ENCODE measurements around the gene ARX.

Gene ARX

DNA sequence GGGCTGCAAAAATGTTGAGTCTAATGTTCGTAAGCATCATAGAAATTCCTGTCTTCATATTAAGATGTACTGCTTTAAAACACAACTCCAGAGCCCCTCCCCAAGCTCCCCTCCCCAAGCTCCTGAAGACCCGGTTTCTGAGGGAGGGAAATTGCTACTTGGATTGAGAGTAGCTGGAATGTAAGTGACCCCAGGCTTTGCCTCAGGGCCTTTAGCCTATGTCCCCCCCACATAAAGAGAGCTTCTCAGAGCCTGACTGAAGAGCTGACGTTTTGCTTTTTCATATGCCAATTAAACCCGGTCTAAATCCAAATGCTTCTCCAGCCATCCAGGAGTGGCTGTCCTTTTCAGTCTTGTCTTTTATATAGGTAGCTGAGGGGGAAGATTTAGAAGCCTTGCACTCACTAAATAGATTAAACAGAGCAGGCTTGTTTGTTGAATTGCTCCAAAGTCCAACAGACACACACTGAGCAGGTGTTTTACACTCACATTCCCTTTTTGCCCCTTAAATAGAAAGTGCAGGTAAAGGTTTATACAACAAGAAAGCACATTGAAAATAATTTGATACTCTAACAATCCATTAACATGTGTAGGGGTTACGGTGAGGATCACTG is 19.6 kb downstream of the ARX start:
- Histone ChIP-seq H3K4me1 (ENCODE audit: control insufficient read depth, insufficient read depth, low read length) (peaks cover 75% of the 10 kb centered on the region), H3K27ac (ENCODE audit: low read depth, low read length) (no peak overlapping the region), H3K9me3 (ENCODE audit: control insufficient read depth, insufficient read depth, low read depth, low read length) (no peaks in the 10 kb centered on the region), H3K27me3 (ENCODE audit: control insufficient read depth, insufficient read depth, low read length) (peaks cover 59% of the 10 kb centered on the region), H3K9ac (ENCODE audit: low read length) (peak overlapping the region; percentile 17), H3K4me3 (ENCODE audit: low read depth, low read length) (no peak overlapping the region), H3K36me3 (ENCODE audit: control insufficient read depth, insufficient read depth, low read length) (no peaks in the 10 kb centered on the region)

- no peak overlapping the region for H3K9ac ChIP-seq (ENCODE audit: low read length)
- H3K9me3 ChIP-seq (ENCODE audit: control insufficient read depth, insufficient read depth, low read depth, low read length), result no peaks in the 10 kb centered on the region
- no peaks in the 10 kb centered on the region for H3K36me3 ChIP-seq (ENCODE audit: control insufficient read depth, insufficient read depth, low read length)
- H3K4me3 ChIP-seq (ENCODE audit: low read depth, low read length), result no peak overlapping the region
- H3K27ac ChIP-seq (ENCODE audit: low read depth, low read length), result no peak overlapping the region
- peaks cover 60% of the 10 kb centered on the region for H3K4me1 ChIP-seq (ENCODE audit: control insufficient read depth, insufficient read depth, low read length)
- H3K27me3 ChIP-seq (ENCODE audit: control insufficient read depth, insufficient read depth, low read length), result peaks cover 37% of the 10 kb centered on the region
Measured at GRCh38 chrX:24993879-24994278, 21.9 kb downstream of the ARX start.

DNA sequence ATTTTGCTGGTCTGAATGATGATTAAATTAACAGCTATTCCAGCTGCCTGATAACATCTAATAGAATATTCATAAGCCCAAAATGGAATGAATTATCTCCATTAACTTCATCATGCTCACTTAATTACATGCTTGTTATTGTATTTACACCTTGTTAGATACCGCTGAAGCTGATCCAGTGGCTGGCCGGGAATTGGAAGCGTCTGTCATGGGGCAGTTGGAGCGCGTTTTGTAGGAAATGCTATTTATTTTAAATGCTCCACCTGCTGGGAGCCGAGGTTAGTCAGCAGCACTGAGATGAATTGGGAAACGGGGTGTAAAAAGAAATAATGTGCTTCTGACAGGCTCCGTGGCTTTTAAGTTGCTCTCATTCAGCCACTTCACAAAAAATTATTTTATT is 25.2 kb downstream of the ARX start:
- H3K27me3 ChIP-seq (ENCODE audit: control insufficient read depth, insufficient read depth, low read length), result peaks cover 13% of the 10 kb centered on the region; the same call in 1 of the 2 replicates
- H3K4me3 ChIP-seq (ENCODE audit: low read depth, low read length), result no peak overlapping the region
- 0 out of 2 replicates have a peak, but pooled peaks cover 12% of the 10 kb centered on the region for H3K36me3 ChIP-seq (ENCODE audit: control insufficient read depth, insufficient read depth, low read length)
- H3K9me3 ChIP-seq (ENCODE audit: control insufficient read depth, insufficient read depth, low read depth, low read length), result no peaks in the 10 kb centered on the region
- H3K27ac ChIP-seq (ENCODE audit: low read depth, low read length), result no peak overlapping the region
- no peak overlapping the region for H3K9ac ChIP-seq (ENCODE audit: low read length)
- H3K4me1 ChIP-seq (ENCODE audit: control insufficient read depth, insufficient read depth, low read length), result peaks cover 29% of the 10 kb centered on the region

DNA sequence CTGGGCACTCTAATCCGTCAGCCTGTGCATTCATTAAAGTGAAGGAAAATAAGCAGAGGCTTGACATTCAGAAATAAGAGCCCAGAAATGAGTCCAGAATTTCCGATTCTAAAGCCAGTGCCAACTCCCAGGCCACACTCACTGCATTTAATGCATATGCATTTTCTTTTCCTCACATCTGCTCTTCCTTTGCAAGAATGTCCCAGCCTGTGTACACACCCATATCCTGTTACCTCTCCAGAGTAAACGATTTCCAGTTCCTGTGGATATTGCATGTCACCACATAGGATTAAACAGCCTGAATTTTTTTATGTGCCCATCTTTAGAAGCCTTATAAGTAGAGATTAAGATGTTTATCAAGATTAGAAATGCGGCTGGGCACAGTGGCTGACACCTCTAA is 27.5 kb downstream of the ARX start:
- H3K27me3 ChIP-seq (ENCODE audit: control insufficient read depth, insufficient read depth, low read length), result peaks cover 1% of the 10 kb centered on the region; the same call in 1 of the 2 replicates
- no peaks in the 10 kb centered on the region for H3K9me3 ChIP-seq (ENCODE audit: control insufficient read depth, insufficient read depth, low read depth, low read length)
- no peak overlapping the region for H3K4me3 ChIP-seq (ENCODE audit: low read depth, low read length)
- no peak overlapping the region for H3K27ac ChIP-seq (ENCODE audit: low read depth, low read length)
- H3K4me1 ChIP-seq (ENCODE audit: control insufficient read depth, insufficient read depth, low read length), result peaks cover 11% of the 10 kb centered on the region
- no peak overlapping the region for H3K9ac ChIP-seq (ENCODE audit: low read length)
- H3K36me3 ChIP-seq (ENCODE audit: control insufficient read depth, insufficient read depth, low read length), result 0 out of 2 replicates have a peak, but pooled peaks cover 12% of the 10 kb centered on the region

DNA sequence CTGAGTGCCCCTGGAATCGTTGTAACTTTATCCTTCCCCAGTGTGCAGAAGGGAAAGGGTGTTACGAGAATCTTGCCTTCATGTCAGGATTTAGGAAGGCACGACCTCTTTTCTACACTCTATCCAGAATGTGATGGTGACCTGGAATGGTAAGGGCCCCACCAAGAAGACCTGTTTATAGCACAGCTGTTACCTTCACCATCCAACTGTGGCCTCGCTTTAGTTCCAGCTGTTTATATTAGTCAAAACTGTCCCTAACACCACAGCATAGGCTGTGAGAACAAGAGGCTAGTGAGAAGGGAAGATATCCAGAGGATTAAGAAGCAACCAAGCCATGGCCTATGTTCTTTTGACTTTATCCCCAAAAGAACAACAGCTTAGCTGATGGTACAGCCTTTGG is 28.0 kb downstream of the ARX start:
- Histone ChIP-seq H3K27me3 (ENCODE audit: control insufficient read depth, insufficient read depth, low read length) (no peaks in the 10 kb centered on the region; the same call in 1 of the 2 replicates), H3K9ac (ENCODE audit: low read length) (no peak overlapping the region)

GRCh38 chrX:24985120-24985519 is 30.6 kb downstream of the ARX start:
- Histone ChIP-seq H3K27me3 (ENCODE audit: control insufficient read depth, insufficient read depth, low read length) (no peaks in the 10 kb centered on the region; the same call in 1 of the 2 replicates), H3K9ac (ENCODE audit: low read length) (no peak overlapping the region), H3K4me1 (ENCODE audit: control insufficient read depth, insufficient read depth, low read length) (peaks cover under 1% of the 10 kb centered on the region)

More for the DNA sequence above, 28.0 kb downstream of the ARX start:
- no peaks in the 10 kb centered on the region for H3K9me3 ChIP-seq (ENCODE audit: control insufficient read depth, insufficient read depth, low read depth, low read length)
- H3K27ac ChIP-seq (ENCODE audit: low read depth, low read length), result no peak overlapping the region
- H3K4me1 ChIP-seq (ENCODE audit: control insufficient read depth, insufficient read depth, low read length), result peaks cover 7% of the 10 kb centered on the region
- H3K4me3 ChIP-seq (ENCODE audit: low read depth, low read length), result no peak overlapping the region
- 0 out of 2 replicates have a peak, but pooled peaks cover 12% of the 10 kb centered on the region for H3K36me3 ChIP-seq (ENCODE audit: control insufficient read depth, insufficient read depth, low read length)

GRCh38 chrX:24983931-24984330 is 31.8 kb downstream of the ARX start:
- no peaks in the 10 kb centered on the region; the same call in 1 of the 2 replicates for H3K27me3 ChIP-seq (ENCODE audit: control insufficient read depth, insufficient read depth, low read length)
- H3K9ac ChIP-seq (ENCODE audit: low read length), result no peak overlapping the region
- H3K9me3 ChIP-seq (ENCODE audit: control insufficient read depth, insufficient read depth, low read depth, low read length), result no peaks in the 10 kb centered on the region
- no peaks in the 10 kb centered on the region for H3K4me1 ChIP-seq (ENCODE audit: control insufficient read depth, insufficient read depth, low read length)
- no peak overlapping the region for H3K27ac ChIP-seq (ENCODE audit: low read depth, low read length)
- 0 out of 2 replicates have a peak, but pooled peaks cover 12% of the 10 kb centered on the region for H3K36me3 ChIP-seq (ENCODE audit: control insufficient read depth, insufficient read depth, low read length)
- no peak overlapping the region for H3K4me3 ChIP-seq (ENCODE audit: low read depth, low read length)

More at GRCh38 chrX:24985120-24985519, 30.6 kb downstream of the ARX start:
- H3K27ac ChIP-seq (ENCODE audit: low read depth, low read length), result no peak overlapping the region
- H3K36me3 ChIP-seq (ENCODE audit: control insufficient read depth, insufficient read depth, low read length), result 0 out of 2 replicates have a peak, but pooled peaks cover 12% of the 10 kb centered on the region
- H3K9me3 ChIP-seq (ENCODE audit: control insufficient read depth, insufficient read depth, low read depth, low read length), result no peaks in the 10 kb centered on the region
- no peak overlapping the region for H3K4me3 ChIP-seq (ENCODE audit: low read depth, low read length)

- Histone ChIP-seq H3K36me3 (ENCODE audit: control insufficient read depth, insufficient read depth, low read length) (0 out of 2 replicates have a peak, but pooled peaks cover 5% of the 10 kb centered on the region), H3K27me3 (ENCODE audit: control insufficient read depth, insufficient read depth, low read length) (no peaks in the 10 kb centered on the region; the same call in 1 of the 2 replicates), H3K9me3 (ENCODE audit: control insufficient read depth, insufficient read depth, low read depth, low read length) (no peaks in the 10 kb centered on the region), H3K9ac (ENCODE audit: low read length) (no peak overlapping the region), H3K4me3 (ENCODE audit: low read depth, low read length) (no peak overlapping the region), H3K4me1 (ENCODE audit: control insufficient read depth, insufficient read depth, low read length) (no peaks in the 10 kb centered on the region), H3K27ac (ENCODE audit: low read depth, low read length) (no peak overlapping the region)
Measured at GRCh38 chrX:24982306-24982965, 33.3 kb downstream of the ARX start.

- Histone ChIP-seq H3K9ac (ENCODE audit: low read length) (no peak overlapping the region), H3K27me3 (ENCODE audit: control insufficient read depth, insufficient read depth, low read length) (peaks cover 4% of the 10 kb centered on the region; the same call in 1 of the 2 replicates), H3K36me3 (ENCODE audit: control insufficient read depth, insufficient read depth, low read length) (no peaks in the 10 kb centered on the region), H3K27ac (ENCODE audit: low read depth, low read length) (no peak overlapping the region), H3K9me3 (ENCODE audit: control insufficient read depth, insufficient read depth, low read depth, low read length) (no peaks in the 10 kb centered on the region), H3K4me3 (ENCODE audit: low read depth, low read length) (no peak overlapping the region), H3K4me1 (ENCODE audit: control insufficient read depth, insufficient read depth, low read length) (no peaks in the 10 kb centered on the region)
Measured at GRCh38 chrX:24981030-24981429, 34.7 kb downstream of the ARX start.

DNA sequence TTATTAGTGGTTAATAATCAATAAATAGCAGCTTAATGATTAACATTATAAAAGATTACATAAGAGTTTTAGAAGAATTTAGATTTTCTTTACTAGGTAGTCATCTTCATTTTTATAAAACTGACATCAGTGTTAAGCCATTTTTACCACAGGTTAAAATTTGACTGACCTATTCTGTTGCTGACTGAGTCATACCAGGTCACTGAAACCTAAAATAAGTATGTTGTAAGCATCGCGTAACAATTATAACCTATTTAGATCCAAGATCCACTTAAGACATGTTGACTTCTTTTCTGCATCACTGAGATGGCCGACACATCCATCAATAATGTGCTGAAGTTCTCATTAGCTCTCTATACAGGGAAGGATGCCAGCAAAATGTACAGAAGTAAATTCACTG is 36.7 kb downstream of the ARX start:
- H3K9ac ChIP-seq (ENCODE audit: low read length), result no peak overlapping the region
- H3K4me1 ChIP-seq (ENCODE audit: control insufficient read depth, insufficient read depth, low read length), result no peaks in the 10 kb centered on the region
- H3K27me3 ChIP-seq (ENCODE audit: control insufficient read depth, insufficient read depth, low read length), result peaks cover 4% of the 10 kb centered on the region; the same call in 1 of the 2 replicates
- no peak overlapping the region for H3K4me3 ChIP-seq (ENCODE audit: low read depth, low read length)
- H3K27ac ChIP-seq (ENCODE audit: low read depth, low read length), result no peak overlapping the region
- H3K9me3 ChIP-seq (ENCODE audit: control insufficient read depth, insufficient read depth, low read depth, low read length), result no peaks in the 10 kb centered on the region
- no peaks in the 10 kb centered on the region for H3K36me3 ChIP-seq (ENCODE audit: control insufficient read depth, insufficient read depth, low read length)

DNA sequence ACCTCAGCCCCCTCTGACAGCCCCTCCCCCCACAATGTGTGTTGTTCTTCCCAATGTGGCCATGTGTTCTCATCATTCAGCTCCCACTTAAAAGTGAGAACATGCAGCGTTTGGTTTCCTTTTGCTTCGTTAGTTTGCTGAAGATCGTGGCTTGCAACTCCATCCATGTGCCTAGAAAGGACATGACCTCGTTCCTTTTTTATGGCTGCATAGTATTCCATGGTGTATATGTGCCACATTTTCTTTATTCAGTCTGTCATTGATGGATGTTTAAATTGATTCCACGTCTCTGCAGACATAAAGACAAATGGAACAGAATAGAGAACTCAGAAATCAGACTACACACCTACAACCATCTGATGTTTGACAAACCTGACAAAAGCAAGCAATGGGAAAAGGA is 46.0 kb downstream of the ARX start:
- Histone ChIP-seq H3K9ac (ENCODE audit: low read length) (no peak overlapping the region), H3K27me3 (ENCODE audit: control insufficient read depth, insufficient read depth, low read length) (no peaks in the 10 kb centered on the region; the same call in 1 of the 2 replicates), H3K9me3 (ENCODE audit: control insufficient read depth, insufficient read depth, low read depth, low read length) (no peaks in the 10 kb centered on the region), H3K27ac (ENCODE audit: low read depth, low read length) (no peak overlapping the region), H3K36me3 (ENCODE audit: control insufficient read depth, insufficient read depth, low read length) (no peaks in the 10 kb centered on the region), H3K4me3 (ENCODE audit: low read depth, low read length) (no peak overlapping the region), H3K4me1 (ENCODE audit: control insufficient read depth, insufficient read depth, low read length) (no peaks in the 10 kb centered on the region)

All from HUES6 (cell line).